Stimulated activated CD4-positive, alpha-beta T cell treated with anti-CD3 and anti-CD28 coated beads, Interleukin-1b, Interleukin-23, amount 100 ng/mL, for 1 hour (primary cell): ENCODE data around the gene CERCAM.

Experiments used
- DNase-seq, 2 donors: peaks; one replicate each; pipeline ENCODE4 v3.0.0-alpha.2; 2020; ENCODE audit warnings: low read depth in 2 of 2

The CERCAM gene

GRCh38 chr9:128420651-128421481 is at the start of gene CERCAM:
Gene CERCAM, plus strand, starts transcription at chr9:128420857. Its CDS starts 21 bp downstream, at chr9:128420878.
- DNase-seq: no peak

GRCh38 chr9:128371630-128372117 is 49.0 kb upstream of the CERCAM start:
- DNase-seq: no peak

- no peak for DNase-seq
Observed at GRCh38 chr9:128372188-128372641, 48.4 kb upstream of the CERCAM start.

- DNase-seq: no peak
Observed at GRCh38 chr9:128372784-128373183, 47.9 kb upstream of the CERCAM start.

- DNase-seq: no peak
Observed at GRCh38 chr9:128374221-128374675, 46.4 kb upstream of the CERCAM start.

- no peak for DNase-seq
Observed at GRCh38 chr9:128375865-128376264, 44.8 kb upstream of the CERCAM start.

GRCh38 chr9:128382261-128382660 is 38.4 kb upstream of the CERCAM start:
- no peak for DNase-seq

GRCh38 chr9:128383007-128383753 is 37.5 kb upstream of the CERCAM start:
- DNase-seq: no peak

GRCh38 chr9:128383791-128384190 is 36.9 kb upstream of the CERCAM start:
- no peak for DNase-seq

GRCh38 chr9:128384801-128385495 is 35.7 kb upstream of the CERCAM start:
- DNase-seq: no peak

- DNase-seq: no peak
Observed at GRCh38 chr9:128385496-128386460, 34.9 kb upstream of the CERCAM start.

- no peak for DNase-seq
Observed at GRCh38 chr9:128388150-128388549, 32.5 kb upstream of the CERCAM start.

- DNase-seq: no peak
Observed at GRCh38 chr9:128389395-128390149, 31.1 kb upstream of the CERCAM start.

GRCh38 chr9:128390150-128390812 is 30.4 kb upstream of the CERCAM start:
- no peak for DNase-seq

GRCh38 chr9:128390813-128391711 is 29.6 kb upstream of the CERCAM start:
- DNase-seq: no peak

- DNase-seq: no peak
Observed at GRCh38 chr9:128391956-128392301, 28.7 kb upstream of the CERCAM start.

GRCh38 chr9:128392302-128393144 is 28.1 kb upstream of the CERCAM start:
- DNase-seq: no peak
